Activated CD4-positive, alpha-beta T cell treated with anti-CD3 and anti-CD28 coated beads for 24 hours (primary cell): ENCODE data around the gene HMOX1.
"Not testable (repeated sequence)": the region's sequence is repeated elsewhere in the genome, so short reads cannot be mapped to it uniquely, and the experiment has no call there.

ENCODE experiments used
- DNase-seq, 2 donors: peaks; one replicate each; pipeline ENCODE4 v3.0.0-alpha.2; 2020; ENCODE audit warnings: low read depth in 2 of 2

The HMOX1 gene

DNA sequence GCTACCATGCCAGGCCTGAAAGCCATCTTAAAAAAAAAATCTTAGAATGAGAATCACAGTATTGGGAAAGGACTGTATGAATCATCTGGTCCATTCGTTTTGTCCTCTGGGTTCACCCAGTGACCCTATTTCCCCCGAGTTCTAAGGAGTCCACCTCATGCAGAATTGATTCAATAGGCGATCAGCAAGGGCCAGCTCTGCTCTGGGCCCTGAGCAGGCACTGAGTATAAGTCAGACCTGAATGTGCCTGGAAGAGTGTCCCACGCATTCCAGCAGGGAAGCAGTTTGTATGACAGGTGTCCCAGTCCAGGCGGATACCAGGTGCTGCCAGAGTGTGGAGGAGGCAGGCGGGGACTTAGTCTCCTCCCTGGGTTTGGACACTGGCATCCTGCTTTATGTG lies 883 bp upstream of the HMOX1 start:
- DNase-seq: no peak

DNA sequence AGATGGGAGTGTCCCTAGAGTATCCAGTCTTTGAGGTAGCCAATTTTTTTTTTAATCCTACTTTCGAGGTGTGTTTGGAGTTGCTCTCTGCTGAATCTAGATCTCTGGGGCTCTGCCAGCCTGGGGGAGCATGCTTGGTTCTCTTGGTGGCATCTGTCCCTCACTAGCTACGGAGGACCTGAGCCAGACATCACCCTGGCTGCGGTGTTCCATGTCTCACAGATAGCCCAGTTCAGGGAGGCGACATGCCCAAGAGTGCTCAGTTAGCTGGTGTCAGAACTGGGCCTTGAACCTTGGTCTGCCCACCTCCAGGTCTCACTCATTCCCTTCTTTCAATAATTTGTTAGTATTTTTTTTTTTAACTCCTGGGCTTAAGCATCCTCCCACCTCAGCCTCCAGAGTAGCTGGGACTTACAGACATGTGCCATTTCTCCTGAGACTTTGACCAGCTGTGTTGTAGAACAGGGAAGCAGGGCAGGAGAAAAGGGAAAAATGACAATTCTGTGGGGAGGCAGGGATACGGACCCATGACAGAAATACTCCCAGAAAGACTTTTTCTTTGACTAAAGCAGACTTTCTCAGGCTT lies 621 bp downstream of the HMOX1 start:
- DNase-seq: no peak

DNA sequence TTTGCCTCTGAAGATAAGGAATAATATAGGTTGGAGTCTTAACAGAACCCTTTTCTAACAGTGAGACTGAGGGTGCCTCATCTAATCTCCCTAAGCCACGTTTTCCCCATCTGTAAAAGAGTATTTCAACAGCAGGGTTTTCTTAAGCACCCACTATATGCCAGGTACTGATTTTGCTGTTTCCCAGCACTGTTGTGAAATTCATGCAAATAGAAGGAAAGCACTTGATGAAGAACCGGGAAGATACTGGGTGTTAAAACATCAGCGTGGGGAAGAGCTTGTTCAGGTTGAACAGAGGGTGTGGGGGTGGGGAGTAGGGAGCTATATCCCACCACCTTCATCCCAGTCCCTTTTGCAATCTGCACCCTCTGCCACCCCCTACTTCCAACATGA lies 2.8 kb downstream of the HMOX1 start:
- DNase-seq: no peak

DNA sequence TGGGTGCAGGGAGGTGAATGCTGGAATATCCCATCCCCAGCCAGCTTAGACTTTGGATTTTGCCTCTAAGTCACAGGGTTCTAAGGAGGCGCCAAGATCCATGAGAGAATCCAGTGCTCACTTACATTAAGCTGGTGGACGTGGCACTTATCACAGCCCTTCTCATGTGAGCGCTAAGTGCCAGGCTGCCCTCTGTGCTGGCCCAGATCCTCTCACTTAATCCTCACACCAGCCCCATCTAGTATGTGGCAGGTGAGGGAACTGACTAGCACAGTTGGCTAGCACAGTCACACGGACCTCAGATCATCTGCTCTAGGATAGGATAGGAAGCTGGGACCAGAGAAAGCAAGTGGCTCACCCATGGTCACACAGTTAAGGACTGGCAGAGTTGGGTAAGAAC lies 3.6 kb downstream of the HMOX1 start:
- DNase-seq: no peak

DNA sequence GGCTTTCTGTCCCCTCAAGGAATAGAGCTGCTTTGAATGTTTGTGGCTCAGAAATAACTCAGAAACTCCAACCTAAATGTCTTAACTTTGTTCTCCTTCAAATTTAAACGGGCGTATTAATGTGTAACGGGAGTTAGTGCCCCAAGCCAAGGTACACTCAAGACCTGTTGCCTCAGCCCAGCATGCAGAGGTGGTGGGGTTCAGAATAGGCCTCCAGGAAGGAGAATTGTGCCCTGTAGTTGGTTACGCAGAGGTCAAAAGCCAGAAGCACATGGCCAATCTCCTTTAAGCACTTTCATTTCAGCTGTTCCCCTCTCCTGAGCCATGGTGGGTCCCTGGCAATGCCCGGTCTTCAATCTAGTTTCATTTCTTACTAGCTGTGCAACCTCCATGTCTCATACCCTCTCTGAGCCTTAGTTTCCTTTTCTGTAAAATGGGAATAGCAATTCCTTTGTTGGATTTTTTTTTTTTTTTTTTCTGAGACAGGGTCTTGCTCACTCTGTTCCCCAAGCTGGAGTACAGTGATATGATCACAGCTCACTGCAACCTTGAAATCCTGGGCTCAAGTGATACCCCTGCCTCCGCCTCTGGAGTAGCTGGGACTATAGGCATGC lies 4.2 kb downstream of the HMOX1 start:
- no peak for DNase-seq

DNA sequence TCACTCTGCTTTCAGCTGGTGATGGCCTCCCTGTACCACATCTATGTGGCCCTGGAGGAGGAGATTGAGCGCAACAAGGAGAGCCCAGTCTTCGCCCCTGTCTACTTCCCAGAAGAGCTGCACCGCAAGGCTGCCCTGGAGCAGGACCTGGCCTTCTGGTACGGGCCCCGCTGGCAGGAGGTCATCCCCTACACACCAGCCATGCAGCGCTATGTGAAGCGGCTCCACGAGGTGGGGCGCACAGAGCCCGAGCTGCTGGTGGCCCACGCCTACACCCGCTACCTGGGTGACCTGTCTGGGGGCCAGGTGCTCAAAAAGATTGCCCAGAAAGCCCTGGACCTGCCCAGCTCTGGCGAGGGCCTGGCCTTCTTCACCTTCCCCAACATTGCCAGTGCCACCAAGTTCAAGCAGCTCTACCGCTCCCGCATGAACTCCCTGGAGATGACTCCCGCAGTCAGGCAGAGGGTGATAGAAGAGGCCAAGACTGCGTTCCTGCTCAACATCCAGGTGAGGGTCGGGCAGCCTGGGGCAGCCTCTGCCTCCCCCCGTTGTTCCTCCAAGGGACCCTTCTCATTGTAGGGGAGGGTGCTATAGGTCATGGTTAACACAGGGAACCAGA lies 5.9 kb downstream of the HMOX1 start:
- no peak for DNase-seq

DNA sequence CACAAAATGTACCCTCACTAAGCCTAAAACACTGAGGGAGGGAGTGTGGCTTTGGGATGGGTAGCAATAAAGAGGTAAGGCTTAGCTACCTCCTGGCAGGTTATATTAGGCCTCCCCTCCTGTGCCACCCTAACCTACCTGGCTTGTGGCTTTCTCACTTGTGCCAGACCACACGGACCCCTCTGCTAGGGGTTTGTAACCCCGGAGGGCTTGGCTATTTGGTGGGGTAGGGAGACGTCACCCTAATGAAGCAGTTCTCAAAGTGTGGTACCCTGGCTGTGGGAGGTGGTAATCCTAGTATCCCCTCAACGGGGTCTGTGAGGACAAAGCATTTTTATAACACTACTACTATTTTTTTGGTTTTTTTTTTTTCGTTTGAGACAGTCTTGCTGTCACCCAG lies 10.0 kb downstream of the HMOX1 start:
- no peak for DNase-seq

DNA sequence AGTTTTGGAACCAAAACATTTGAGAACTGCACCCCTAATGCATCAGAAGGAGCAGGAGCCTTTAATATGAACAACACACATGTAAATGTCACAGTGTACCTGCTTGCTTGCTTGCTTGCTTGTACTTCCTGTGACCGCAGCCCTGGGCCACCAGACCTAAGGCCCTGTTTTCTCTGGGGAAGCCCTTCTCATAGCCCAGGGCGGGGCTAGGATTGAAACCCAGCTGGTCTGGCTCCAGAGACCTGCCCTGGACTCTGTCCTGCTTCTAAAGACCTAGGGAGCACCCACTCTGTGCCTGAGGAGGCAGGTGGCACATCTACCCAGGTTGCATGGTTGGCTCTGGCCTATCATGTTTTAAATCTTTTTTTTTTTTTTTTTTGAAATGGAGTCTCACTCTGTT lies 11.5 kb downstream of the HMOX1 start:
- DNase-seq: no peak

DNA sequence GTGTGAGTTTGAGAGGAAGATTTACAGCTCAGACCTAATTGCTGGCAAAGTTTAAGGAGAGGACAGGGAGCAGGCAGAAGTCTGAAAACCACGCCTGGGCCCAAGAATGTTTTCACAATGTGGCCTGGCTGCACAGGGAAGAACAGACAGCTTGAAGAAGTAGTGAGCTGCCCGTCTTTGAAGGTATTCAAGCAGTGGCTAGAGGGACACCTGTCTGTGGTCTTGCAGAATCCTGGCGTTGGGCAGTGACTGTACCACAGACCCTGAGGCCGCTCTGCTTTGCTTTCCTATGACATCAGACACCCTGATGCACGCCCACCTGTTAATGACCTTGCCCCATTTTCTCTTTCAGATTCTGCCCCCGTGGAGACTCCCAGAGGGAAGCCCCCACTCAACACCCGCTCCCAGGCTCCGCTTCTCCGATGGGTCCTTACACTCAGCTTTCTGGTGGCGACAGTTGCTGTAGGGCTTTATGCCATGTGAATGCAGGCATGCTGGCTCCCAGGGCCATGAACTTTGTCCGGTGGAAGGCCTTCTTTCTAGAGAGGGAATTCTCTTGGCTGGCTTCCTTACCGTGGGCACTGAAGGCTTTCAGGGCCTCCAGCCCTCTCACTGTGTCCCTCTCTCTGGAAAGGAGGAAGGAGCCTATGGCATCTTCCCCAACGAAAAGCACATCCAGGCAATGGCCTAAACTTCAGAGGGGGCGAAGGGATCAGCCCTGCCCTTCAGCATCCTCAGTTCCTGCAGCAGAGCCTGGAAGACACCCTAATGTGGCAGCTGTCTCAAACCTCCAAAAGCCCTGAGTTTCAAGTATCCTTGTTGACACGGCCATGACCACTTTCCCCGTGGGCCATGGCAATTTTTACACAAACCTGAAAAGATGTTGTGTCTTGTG lies 12.5 kb downstream of the HMOX1 start:
- no peak for DNase-seq

DNA sequence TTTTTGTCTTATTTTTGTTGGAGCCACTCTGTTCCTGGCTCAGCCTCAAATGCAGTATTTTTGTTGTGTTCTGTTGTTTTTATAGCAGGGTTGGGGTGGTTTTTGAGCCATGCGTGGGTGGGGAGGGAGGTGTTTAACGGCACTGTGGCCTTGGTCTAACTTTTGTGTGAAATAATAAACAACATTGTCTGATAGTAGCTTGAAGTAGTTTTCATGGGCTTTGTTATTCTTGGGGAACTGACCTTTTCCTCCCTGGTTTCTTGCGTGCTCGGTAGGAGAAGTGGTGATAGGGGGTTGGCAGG lies 13.1 kb downstream of the HMOX1 start:
- DNase-seq: no peak

DNA sequence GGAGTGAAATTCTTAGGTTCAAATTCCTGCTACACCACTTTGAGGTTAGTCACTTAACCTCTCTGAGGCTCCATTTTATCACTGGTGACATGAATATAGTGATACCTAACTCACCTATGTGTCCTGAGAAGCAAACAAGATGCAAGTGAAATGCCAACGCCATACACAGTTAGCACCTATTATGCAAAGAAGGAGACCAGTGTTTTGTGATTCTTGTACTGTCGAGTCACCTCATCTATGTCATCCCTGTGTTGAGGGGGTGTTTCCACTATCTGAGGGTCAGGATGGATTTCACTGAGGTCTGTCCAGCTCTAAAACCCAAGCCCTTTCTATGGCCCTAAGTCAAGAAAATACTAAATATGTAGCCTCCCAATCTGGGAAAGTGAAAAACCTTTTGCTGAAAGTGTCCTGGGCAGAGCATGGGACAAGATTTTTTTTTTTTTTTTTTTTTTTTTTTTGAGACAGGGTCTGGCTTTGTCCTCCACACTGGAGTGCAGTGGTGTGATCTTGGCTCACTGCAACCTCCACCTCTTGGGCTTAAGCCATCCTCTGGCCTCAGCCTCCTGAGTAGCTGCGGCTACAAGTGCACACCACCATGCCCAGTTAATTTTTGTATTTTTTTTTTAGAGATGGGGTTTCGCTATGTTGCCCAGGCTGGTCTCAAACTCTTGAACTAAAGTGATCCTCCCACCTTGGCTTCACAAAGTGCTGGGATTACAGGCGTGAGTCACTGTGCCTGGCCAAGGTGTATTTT lies 14.1 kb downstream of the HMOX1 start:
- no peak for DNase-seq

DNA sequence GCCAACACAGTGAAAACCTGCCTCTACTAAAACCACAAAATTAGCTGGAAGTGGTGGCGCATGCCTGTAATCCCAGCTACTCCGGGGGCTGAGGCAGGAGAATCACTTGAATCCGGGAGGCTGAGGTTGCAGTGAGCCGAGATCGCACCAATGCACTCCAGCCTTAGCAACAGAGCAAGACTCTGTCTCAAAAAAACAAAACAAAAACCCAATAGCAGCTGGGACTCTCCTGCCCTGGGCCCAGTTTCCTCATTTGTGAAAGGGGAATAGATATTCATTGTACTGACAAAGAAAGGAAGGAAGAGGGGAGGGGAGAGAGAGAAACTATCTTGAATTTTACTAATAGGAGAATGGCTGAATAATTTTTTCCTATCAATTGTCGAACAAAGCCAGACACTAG lies 15.7 kb downstream of the HMOX1 start:
- DNase-seq: not testable (repeated sequence)

DNA sequence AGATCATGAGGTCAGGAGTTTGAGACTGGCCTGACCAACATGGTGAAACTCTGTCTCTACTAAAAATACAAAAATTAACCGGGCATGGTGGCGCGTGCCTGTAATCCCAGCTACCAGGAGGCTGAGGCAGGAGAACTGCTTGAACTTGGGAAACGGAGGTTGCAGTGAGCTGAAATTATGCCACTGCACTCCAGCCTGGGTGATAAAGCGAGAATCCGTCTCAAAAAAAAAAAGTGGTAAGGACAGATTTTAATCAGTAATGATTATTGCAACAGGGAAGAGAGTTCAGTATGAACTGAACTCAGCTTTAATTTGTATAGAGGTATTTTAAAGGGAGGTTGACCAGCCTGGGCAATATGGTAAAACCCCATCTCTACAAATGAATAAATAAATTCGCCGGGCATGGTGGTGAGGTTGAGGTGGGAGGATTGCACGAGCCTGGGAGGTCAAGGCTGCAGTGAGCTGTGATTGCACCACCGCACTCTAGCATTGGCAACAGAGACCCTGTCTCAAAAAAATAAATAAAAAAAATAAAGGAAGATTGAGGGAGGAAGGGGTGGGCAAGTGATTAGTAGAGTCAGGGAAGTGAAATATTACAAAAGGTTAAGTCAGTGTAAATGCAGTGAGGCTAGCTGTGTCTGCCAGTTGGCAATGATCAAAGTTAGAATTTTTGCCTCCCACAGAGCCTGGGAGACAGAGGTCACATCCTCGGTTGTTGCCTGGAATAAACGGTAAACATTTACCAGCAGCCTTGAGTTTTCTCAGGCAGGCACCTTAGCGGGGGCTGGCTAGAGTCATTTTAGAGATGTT lies 16.4 kb downstream of the HMOX1 start:
- DNase-seq: no peak

DNA sequence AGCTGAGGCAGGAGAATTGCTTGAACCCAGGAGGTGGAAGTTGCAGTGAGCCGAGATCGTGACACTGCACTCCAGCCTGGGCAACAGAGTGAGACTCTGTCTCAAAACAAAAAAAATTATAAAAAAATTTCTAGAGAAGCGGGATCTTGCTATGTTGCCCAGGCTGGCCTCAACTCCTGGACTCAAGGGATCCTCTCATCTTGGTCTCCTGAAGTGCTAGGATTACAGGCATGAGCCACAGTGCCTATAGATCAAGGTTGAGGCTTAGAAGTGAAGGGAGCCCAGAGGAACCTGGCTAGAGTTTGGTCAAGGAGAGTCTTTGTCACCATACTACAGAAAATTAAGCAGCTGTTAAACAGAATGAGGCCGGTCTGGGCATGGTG lies 17.7 kb downstream of the HMOX1 start:
- no peak for DNase-seq

DNA sequence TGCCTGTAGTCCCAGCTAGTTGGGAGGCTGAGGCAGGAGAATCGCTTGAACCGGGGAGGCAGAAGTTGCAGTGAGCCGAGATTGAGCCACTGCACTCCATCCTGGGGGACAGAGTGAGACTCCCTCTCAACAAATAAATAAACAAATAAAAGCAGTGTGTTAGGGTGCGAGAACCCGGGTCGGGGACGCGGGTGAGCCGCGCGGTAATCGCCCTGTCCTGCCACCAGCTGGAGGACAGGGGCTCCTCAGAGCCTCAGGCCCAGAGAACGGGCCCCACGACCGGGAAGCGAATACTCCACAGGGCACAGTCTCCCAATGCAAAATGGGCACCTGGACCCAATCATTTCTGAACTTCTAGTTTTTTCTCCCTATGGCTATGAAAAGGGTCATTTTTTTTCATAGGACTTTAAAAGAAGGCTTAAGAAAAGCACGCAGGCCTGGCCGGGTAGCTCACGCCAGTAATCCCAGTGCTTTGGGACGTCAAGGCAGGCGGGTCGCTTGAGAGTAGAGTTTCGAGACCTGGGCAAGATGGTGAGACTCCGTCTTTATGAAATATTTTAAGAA lies 18.3 kb downstream of the HMOX1 start:
- DNase-seq: no peak

DNA sequence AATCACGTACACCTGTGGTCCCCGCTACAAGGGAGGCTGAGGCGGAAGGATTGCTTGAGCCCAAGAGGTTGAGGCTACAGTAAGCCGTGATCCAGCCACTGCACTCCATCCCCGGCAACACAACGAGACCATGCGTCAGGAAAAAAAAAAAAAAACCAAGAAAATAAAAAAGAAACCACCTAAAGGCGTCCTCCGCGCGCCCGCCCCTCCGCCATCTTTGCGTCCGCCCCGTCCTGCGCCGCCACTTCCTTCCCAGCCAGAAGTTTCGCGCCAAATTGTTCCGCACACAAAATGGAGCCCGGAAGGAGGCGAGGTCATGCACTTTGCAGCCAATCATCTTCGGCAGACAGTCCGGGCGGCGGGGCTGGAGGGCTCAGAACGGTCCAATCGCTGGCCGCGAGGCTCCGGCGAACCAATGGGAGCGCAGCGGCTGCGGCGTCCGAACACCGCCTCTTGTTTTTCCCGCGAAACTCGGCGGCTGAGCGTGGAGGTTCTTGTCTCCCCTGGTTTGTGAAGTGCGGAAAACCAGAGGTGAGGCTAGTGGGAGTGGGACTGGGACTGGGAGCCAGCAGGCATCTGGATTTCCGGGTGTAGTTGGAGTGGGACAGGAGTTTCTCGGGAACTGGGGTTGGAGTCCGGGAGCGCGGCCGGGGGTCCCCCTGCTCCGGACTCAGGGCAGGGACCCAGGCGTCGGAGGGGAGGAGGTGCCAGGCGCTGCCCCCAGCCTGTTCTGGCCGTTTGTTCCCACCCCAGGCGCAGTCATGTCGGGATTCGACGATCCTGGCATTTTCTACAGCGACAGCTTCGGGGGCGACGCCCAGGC lies 19.0 kb downstream of the HMOX1 start, which contains the start of gene MCM5:
Gene MCM5, plus strand, starts transcription at position 463 of the 823 bp plus-strand sequence. Its CDS starts 299 bp downstream, at position 762.
- DNase-seq: peak; percentile 95 to 96

DNA sequence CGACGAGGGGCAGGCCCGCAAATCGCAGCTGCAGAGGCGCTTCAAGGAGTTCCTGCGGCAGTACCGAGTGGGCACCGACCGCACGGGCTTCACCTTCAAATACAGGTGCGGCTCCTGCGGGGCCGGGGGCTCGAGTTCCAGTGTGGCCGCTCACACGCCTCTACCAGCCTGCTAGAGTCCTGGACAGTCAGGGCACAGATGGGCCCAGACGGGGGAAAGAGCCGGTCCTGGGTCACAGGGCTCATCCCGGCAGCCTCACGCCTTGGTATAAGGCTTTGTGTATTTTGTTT lies 19.6 kb downstream of the HMOX1 start:
- DNase-seq: no peak

DNA sequence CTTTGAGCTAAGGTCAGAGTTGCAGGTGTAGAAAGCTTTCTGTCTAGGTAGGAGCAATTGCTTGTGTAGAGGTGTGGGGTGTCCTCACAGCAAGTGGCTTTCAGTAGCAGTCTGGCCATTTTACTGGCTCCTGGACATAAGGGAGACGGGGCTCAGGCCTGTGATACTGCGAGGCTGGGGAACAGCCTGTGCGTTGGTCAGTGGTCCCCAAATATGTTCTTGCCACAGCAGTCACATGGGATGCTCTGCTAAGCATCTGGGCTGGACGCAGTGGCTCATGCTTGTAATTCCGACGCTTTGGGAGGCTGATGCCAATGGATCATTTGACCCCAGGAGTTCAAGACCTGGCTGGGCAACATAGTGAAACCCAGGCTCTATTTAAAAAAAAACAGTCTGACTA lies 21.0 kb downstream of the HMOX1 start:
- no peak for DNase-seq

DNA sequence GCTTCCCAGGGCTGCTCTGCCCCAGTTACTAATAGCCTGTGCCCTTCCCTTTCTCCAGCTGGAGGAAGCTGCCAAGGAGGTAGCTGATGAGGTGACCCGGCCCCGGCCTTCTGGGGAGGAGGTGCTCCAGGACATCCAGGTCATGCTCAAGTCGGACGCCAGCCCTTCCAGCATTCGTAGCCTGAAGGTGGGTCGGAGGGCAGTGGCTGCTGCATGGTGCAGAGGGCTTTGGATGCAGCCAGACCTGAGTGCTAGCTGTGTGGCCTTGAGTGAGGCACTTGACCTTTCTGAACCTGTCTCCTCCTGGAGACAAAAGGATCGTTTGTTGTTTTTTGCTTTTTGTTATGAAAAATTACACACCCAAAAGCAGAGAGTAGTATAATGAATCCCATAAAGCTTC lies 22.5 kb downstream of the HMOX1 start:
- no peak for DNase-seq

DNA sequence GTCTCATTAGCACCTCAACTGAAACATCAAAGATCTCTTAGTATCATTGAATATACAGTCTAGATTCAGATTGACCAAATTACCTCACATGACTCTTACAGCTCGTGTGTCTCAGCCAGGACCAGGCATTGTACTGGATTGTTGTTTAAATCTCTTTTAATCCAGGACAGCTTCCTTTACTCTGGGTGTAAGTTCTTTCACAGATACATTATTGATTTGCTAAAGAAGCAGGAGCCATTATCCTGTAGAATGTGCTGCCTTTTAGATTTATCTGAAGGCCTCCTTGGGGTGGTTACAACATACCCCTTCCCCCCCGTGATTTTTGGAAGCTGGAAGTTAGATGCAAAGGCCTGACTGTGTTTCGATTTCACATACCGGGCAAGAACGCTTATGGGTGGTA lies 23.3 kb downstream of the HMOX1 start:
- no peak for DNase-seq
